HepG2 (cell line): ENCODE data around the gene ARID5B. TPM values are rescaled to one million over a fixed set of nuclear protein-coding genes. Genes with fewer than 3 reads are reported as not detected.

Experiments used
- ATAC-seq: fragments of 200-7000 bp; cut with Tn5 transposase; 3 replicates; pipeline ENCODE4 v1.9.1; 2020; ENCODE audit warnings: mild to moderate bottlenecking, moderate library complexity
- BruUV-seq: library from RNA; stranded (reverse); fragments of 400-500 nt; replicated peaks from 2 replicates; lab custom pipeline; 2021; lab: Mats Ljungman, UMichigan
- CTCF ChIA-PET: fragments of 300-600 bp; formaldehyde crosslinking; extraction: SDS; loops from one replicate; lab custom pipeline; 2021; ENCODE audit warnings: low total read pairs, inconsistent platforms, low intra/inter-chr PET ratio; lab: Yijun Ruan, JAX
- POLR2A ChIA-PET: fragments of 350-600 bp; sonication (Branson Sonifier 250); formaldehyde crosslinking; loops from one replicate; lab custom pipeline; 2020; ENCODE audit warnings: antibody characterized with exemption, inconsistent platforms; lab: Yijun Ruan, JAX
- DNase-seq: peaks from one replicate; pipeline ENCODE4 v3.0.0-alpha.2; 2015; ENCODE audit warnings: low spot score
- FAIRE-seq: peaks from 3 replicates; lab custom pipeline; 2011; peaks lifted over from hg19 to GRCh38; lab: Jason Lieb, UNC
- H2AFZ ChIP-seq: one replicate; pipeline ENCODE4 v1.6.1; 2011; ENCODE audit warnings: low read length, inconsistent platforms
- H3K27ac ChIP-seq: fragments of 300-600 bp; 3 replicates; pipeline ENCODE4 v1.8.0; 2011; ENCODE audit warnings: mixed run types, mild to moderate bottlenecking, mixed read lengths, low read length, inconsistent platforms; ENCODE audit not compliant: insufficient read depth; ENCODE audit errors: extremely low read length
- H3K27me3 ChIP-seq, 2 experiments: fragments of 200-600 bp in 1 of 2; 2 replicates in 1 of 2; 3 replicates in 1 of 2; pipeline versions ENCODE4 v1.6.0 to v1.8.0; 2011; ENCODE audit warnings: low read length in 2 of 2, mild to moderate bottlenecking in 2 of 2, moderate library complexity in 2 of 2, inconsistent platforms in 1 of 2; ENCODE audit not compliant: insufficient read depth in 2 of 2, control insufficient read depth in 1 of 2
- H3K36me3 ChIP-seq, 2 experiments: fragments of 200-600 bp in 1 of 2; replicated peaks in 1 of 2; 2 replicates in 1 of 2; 3 replicates in 1 of 2; pipeline versions ENCODE4 v1.5.1 to v1.8.0; 2011; ENCODE audit warnings: low read length in 2 of 2, inconsistent platforms in 1 of 2; ENCODE audit not compliant: insufficient read depth in 2 of 2, control insufficient read depth in 1 of 2
- H3K4me1 ChIP-seq: 2 replicates; pipeline ENCODE4 v1.5.1; 2012; ENCODE audit warnings: low read length, inconsistent platforms; ENCODE audit not compliant: insufficient read depth
- H3K4me2 ChIP-seq: 2 replicates; pipeline ENCODE4 v1.6.0; 2011; ENCODE audit warnings: low read depth, low read length, inconsistent platforms
- H3K4me3 ChIP-seq, 3 experiments: fragments of 200-600 bp in 1 of 3; sonication (generic), shearing (Covaris generic) in 1 of 3; replicated peaks in 1 of 3; 2 replicates each; pipeline ENCODE4 v1.5.1; 2011 to 2016; ENCODE audit warnings: low read length in 3 of 3, inconsistent platforms in 2 of 3, low read depth in 2 of 3, mild to moderate bottlenecking in 2 of 3, control low read depth in 1 of 3, mixed read lengths in 1 of 3; ENCODE audit not compliant: insufficient read depth in 1 of 3
- H3K79me2 ChIP-seq: one replicate; pipeline ENCODE4 v1.6.1; 2011; ENCODE audit warnings: low read length, inconsistent platforms; ENCODE audit not compliant: insufficient read depth
- H3K9ac ChIP-seq: 2 replicates; pipeline ENCODE4 v1.6.0; 2011; ENCODE audit warnings: mild to moderate bottlenecking, low read depth, low read length, inconsistent platforms; ENCODE audit not compliant: insufficient read depth
- H3K9me3 ChIP-seq: 2 replicates; pipeline ENCODE4 v1.5.1; 2012; ENCODE audit warnings: mild to moderate bottlenecking, low read length
- H4K20me1 ChIP-seq: 2 replicates; pipeline ENCODE4 v1.6.0; 2011; ENCODE audit warnings: inconsistent platforms, mild to moderate bottlenecking, low read length, moderate library complexity; ENCODE audit not compliant: insufficient read depth
- ATRX ChIP-seq: sonication (generic); formaldehyde crosslinking; IDR thresholded peaks from 2 replicates; pipeline ENCODE4 v1.4.0; 2020; ENCODE audit warnings: missing genetic modification reagents, borderline replicate concordance
- CEBPG ChIP-seq: IDR thresholded peaks from 2 replicates; pipeline ENCODE4 v1.6.1; 2016
- HNRNPH1 ChIP-seq: fragments of 200-400 bp; formaldehyde crosslinking; optimal IDR thresholded peaks from 2 replicates; pipeline ENCODE3; 2017; ENCODE audit warnings: mild to moderate bottlenecking, low read depth, low read length
- RARA ChIP-seq: IDR thresholded peaks from 2 replicates; pipeline ENCODE4 v1.6.1; 2016; ENCODE audit warnings: missing genetic modification reagents, missing compliant biosample characterization
- SPEN ChIP-seq: sonication (generic); formaldehyde crosslinking; IDR thresholded peaks from 2 replicates; pipeline ENCODE4 v1.5.1; 2020; ENCODE audit warnings: low read depth, mild to moderate bottlenecking, missing genetic modification reagents
- THAP9 ChIP-seq: sonication (generic); formaldehyde crosslinking; IDR thresholded peaks from 2 replicates; pipeline ENCODE4; 2020; ENCODE audit warnings: missing genetic modification reagents, mild to moderate bottlenecking, borderline replicate concordance
- ZNF138 ChIP-seq: sonication (generic); formaldehyde crosslinking; IDR thresholded peaks from 2 replicates; pipeline ENCODE4 v1.5.0; 2020; ENCODE audit warnings: mild to moderate bottlenecking, low read depth, missing genetic modification reagents
- ZNF235 ChIP-seq: sonication (generic); formaldehyde crosslinking; IDR thresholded peaks from 2 replicates; pipeline ENCODE4 v1.8.1; 2023; ENCODE audit warnings: mild to moderate bottlenecking, missing genetic modification reagents, borderline replicate concordance
- ZNF614 ChIP-seq: IDR thresholded peaks from 2 replicates; pipeline ENCODE4 v1.6.1; 2018; ENCODE audit warnings: missing biosample characterization, missing genetic modification reagents, inconsistent platforms, borderline replicate concordance
- ZNF780A ChIP-seq: sonication (generic); formaldehyde crosslinking; IDR thresholded peaks from 2 replicates; pipeline ENCODE4 v1.8.0; 2022; ENCODE audit warnings: mild to moderate bottlenecking, missing genetic modification reagents, moderate library complexity
- WGBS: methylation state at CpG from one replicate; pipeline ENCODE4 v1.1.6; 2017; ENCODE audit warnings: low lambda C conversion rate; 5-methylcytosine and 5-hydroxymethylcytosine counted together
- in situ Hi-C: cut with HindIII; loops from 2 replicates; pipeline ENCODE4 v1.10.0; 2017; ENCODE audit warnings: low pct_unique_long_range_greater_than_20kb; ENCODE audit not compliant: extremely low pct_ligation_motif_present
- intact Hi-C: fragments of 100-400 bp; cut with micrococcal nuclease; formaldehyde crosslinking; loops from one replicate; pipeline ENCODE4 v1.10.0; 2022; ENCODE audit not compliant: unreplicated experiment
- polyA plus RNA-seq, 8 experiments: library from polyadenylated mRNA; depleted of rRNA in 3 of 8; stranded (reverse) in 7 of 8; unstranded in 1 of 8; fragments of >200 nt; fragmentation: Illumina TruSeq in 4 of 8; extraction: Trizol in 4 of 8; gene quantifications; 2 replicates each; pipeline versions ENCODE4 v1.2.1 to v1.2.3, GENCODE V29; 2011 to 2016; ENCODE audit warnings: low read depth in 4 of 8, missing spikeins in 1 of 8, mixed read lengths in 1 of 8; ENCODE audit not compliant: insufficient read depth in 1 of 8
- total RNA-seq, 5 experiments: library from RNA; depleted of rRNA; stranded (reverse); fragments of >200 nt; fragmentation: Illumina TruSeq; extraction: Trizol; gene quantifications; 2 replicates each; pipeline ENCODE4 v1.2.3, GENCODE V29; 2016; ENCODE audit warnings: low read depth in 1 of 5

ARID5B gene
- total and polyA plus RNA-seq, 2 of the 13 experiments (the other 11 are each of a cell fraction or from before 2014, with no cell fraction given) = 6.2 to 21.1 TPM

GRCh38 chr10:61863981-61864380, 37.5 kb upstream of the ARID5B start:
- Histone ChIP-seq H3K79me2 (no peaks in the 10 kb centered on the region), H3K27ac (no peak overlapping the region), H3K4me1 (peaks cover 3% of the 10 kb centered on the region), H3K36me3 (no peaks in the 10 kb centered on the region), H3K27me3 (no peaks in the 10 kb centered on the region), H2AFZ (no peak overlapping the region), H3K9me3 (no peaks in the 10 kb centered on the region), H3K4me3 (no peak overlapping the region), H4K20me1 (no peaks in the 10 kb centered on the region), H3K9ac (no peak overlapping the region), H3K4me2 (no peak overlapping the region)
- no peak for TF ChIP-seq ZNF780A (CRISPR knock-in tag)
- TF ChIP-seq ZNF235 (CRISPR knock-in tag) = no peak
- no peak for TF ChIP-seq CEBPG (CRISPR knock-in tag)
- no peak for TF ChIP-seq THAP9
- no peak for TF ChIP-seq ZNF614 (CRISPR knock-in tag)
- no peak for TF ChIP-seq ATRX
- TF ChIP-seq SPEN (CRISPR knock-in tag) = no peak
- no peak for TF ChIP-seq ZNF138 (CRISPR knock-in tag)
- no peak for TF ChIP-seq RARA (CRISPR knock-in tag)
- no peak for TF ChIP-seq HNRNPH1
- ATAC-seq = no peak
- ChIA-PET POLR2A (no interaction called here), CTCF (no interaction called here)
- no peak for FAIRE-seq
- no TSS peak for BruUV-seq
- no peak for DNase-seq
- intact Hi-C loops = no loop called here
- 49% methylated on average over 10 of the region's 10 CpGs for WGBS
- in situ Hi-C loops = no loop called here
